Activated effector memory CD4-positive, alpha-beta T cell treated with anti-CD3 and anti-CD28 coated beads, Interleukin-2, amount 50 U/mL, for 16 hours (primary cell): ENCODE data around the gene CTTNBP2NL.

Source experiments
- DNase-seq: peaks from one replicate; pipeline ENCODE4 v3.0.0-alpha.2; 2020

Gene CTTNBP2NL

DNA sequence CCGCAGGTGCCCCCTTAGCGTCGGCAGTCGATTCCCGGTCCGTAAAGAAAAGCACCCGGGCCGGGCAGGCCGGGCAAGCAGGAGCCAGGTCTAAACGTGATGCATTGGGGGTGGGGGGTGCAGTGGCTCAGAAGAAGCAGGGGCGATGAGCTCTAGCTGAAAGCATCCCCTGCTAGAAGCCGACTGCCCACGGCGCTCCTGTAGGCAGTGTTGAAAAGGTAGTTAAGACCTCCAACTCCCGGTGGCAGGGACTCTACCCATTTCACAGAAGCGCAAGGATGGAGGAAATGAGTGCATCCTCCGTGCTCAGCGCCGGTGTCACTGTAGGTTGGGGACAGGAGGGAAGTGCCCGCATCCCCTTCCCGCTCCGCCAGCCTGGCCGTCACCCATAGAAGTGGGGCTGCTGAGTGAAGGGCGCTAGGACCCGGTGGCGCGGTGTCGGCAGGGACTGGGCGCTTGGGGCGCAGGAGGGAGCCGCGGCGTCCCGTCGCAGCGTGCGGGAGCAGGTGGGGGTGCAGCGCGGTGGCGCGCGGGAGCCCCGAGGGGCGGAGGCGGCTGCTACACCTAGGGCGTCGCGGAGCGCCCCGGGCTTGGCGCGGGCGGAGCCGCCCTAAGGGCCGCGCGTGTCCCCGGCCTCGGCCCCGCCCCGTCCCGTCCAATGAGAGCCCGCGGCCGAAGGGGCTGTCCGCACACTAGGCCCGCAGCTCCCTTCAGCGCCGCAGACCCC lies 112.4 kb downstream of the CTTNBP2NL start, which contains the start of gene WNT2B:
TSS of gene WNT2B (plus strand) at position 688 of the 727 bp plus-strand sequence. CDS start 298 bp downstream, outside the sequence.
- peak; percentile 81 for DNase-seq

DNA sequence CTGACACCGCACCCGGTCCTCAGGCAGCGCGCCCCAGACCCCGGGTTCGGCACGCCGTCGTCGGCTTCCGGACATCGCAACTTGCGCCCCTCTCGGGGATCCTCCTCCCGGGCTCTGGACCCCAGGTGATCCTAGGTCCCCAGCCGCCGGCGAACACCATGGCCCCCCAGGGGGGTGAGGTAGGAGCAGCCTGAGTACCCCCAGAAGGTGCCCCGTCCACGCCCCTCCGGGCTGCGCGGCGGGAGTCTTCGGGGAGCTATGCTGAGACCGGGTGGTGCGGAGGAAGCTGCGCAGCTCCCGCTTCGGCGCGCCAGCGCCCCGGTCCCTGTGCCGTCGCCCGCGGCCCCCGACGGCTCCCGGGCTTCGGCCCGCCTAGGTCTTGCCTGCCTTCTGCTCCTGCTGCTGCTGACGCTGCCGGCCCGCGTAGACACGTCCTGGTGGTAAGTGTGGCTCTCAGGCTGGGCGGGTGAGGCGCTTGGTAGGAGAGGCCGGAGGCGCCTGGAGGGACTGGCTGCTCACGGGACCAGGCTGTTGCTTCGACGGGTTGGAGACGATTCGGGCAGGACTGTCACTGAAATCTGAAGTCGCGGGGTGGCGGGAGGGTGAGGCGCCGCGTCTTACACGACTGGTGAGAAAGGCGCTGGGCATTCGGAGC lies 113.1 kb downstream of the CTTNBP2NL start:
- DNase-seq: peak; percentile 68

DNA sequence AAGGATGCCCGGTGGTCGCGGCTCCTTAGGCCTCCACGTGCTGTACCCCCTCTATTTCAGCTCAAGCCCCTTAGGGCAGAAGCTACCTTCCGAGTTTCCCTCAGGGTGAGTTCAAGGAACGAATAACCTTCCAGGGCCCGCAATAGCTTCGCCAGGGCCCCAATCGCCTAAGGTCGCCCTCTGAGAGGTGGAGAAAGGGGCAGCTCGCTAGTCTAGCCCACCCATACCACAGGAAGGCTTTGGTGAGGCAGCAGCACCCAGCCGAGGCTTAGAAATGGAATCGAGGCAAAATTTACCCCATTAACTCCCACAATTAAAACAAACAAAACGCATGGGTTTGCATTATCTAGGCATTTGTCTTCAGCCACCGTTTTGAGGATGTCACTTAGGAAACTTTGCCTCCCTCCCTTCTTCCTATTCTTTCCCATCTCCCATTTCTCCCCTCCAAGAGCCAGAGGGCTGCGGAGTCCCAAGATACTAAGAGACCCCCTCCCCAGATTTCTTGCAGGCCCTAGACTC lies 113.7 kb downstream of the CTTNBP2NL start:
- no peak for DNase-seq

DNA sequence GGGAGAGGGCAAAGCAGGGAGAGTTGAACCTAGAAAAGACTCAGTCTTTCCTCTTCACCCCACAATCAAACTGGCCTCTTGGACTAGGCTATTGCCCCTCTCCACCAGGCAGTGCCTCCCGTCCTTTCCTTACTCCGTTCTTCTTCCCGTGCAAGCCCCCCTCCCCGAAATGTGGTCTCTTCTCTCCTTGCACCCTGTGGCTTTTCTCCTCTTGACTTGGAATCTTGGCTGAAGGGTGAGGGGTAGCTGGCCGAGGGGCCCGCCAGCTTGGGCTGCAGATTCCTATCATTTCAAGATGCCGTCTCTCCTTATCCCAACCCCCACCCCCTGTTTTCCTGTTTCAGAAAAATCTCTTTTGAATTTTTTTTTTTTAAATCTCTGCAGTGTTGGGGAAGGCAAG lies 114.3 kb downstream of the CTTNBP2NL start:
- DNase-seq: no peak
